Mesenchymal stem cell (in vitro differentiated cells and primary cell): ENCODE data around the gene FARS2.

Experiments used
- DNase-seq: peaks from one replicate; pipeline ENCODE4 v3.0.0-alpha.2; 2013
- H2AFZ ChIP-seq: one replicate; pipeline ENCODE4 v1.6.1; 2013; ENCODE audit warnings: low read depth, mild to moderate bottlenecking, control low read depth, inconsistent platforms, low read length, moderate library complexity
- H2AK5ac ChIP-seq: 2 replicates; pipeline ENCODE4 v1.6.1; 2013; ENCODE audit warnings: low read length, moderate library complexity, mild to moderate bottlenecking, inconsistent platforms; ENCODE audit not compliant: severe bottlenecking
- H2BK120ac ChIP-seq: one replicate; pipeline ENCODE4 v1.6.1; 2013; ENCODE audit warnings: low read depth, mild to moderate bottlenecking, inconsistent platforms, low read length, moderate library complexity
- H2BK12ac ChIP-seq, 2 experiments: one replicate each; pipeline ENCODE4 v1.6.1; 2013; ENCODE audit warnings: inconsistent platforms in 2 of 2, low read length in 2 of 2, mild to moderate bottlenecking in 2 of 2, moderate library complexity in 2 of 2, control low read depth in 1 of 2
- H2BK15ac ChIP-seq: one replicate; pipeline ENCODE4 v1.6.1; 2013; ENCODE audit warnings: mild to moderate bottlenecking, low read depth, inconsistent platforms; ENCODE audit not compliant: poor library complexity, severe bottlenecking
- H2BK5ac ChIP-seq: 2 replicates; pipeline ENCODE4 v1.6.1; 2013; ENCODE audit warnings: low read depth, mild to moderate bottlenecking, low read length, control low read depth, inconsistent platforms; ENCODE audit not compliant: poor library complexity, severe bottlenecking
- H3K14ac ChIP-seq, 2 experiments: one replicate each; pipeline ENCODE4 v1.6.1; 2013; ENCODE audit warnings: inconsistent platforms in 2 of 2, low read length in 2 of 2, control low read depth in 1 of 2, mild to moderate bottlenecking in 1 of 2, moderate library complexity in 1 of 2
- H3K18ac ChIP-seq, 2 experiments: one replicate each; pipeline ENCODE4 v1.6.1; 2013; ENCODE audit warnings: inconsistent platforms in 2 of 2, low read length in 2 of 2, control low read depth in 1 of 2, low read depth in 1 of 2, mild to moderate bottlenecking in 1 of 2
- H3K23ac ChIP-seq, 2 experiments: one replicate each; pipeline ENCODE4 v1.6.1; 2013; ENCODE audit warnings: inconsistent platforms in 2 of 2, low read length in 2 of 2, mild to moderate bottlenecking in 2 of 2, moderate library complexity in 2 of 2, control low read depth in 1 of 2
- H3K27ac ChIP-seq: 2 replicates; pipeline ENCODE4 v1.5.1; 2013; ENCODE audit warnings: mild to moderate bottlenecking, moderate library complexity, low read length, control low read depth, inconsistent platforms; ENCODE audit not compliant: poor library complexity, severe bottlenecking
- H3K27me3 ChIP-seq, 2 experiments: 2 replicates each; pipeline versions ENCODE4 v1.6.1 to v1.7.0; 2013; ENCODE audit warnings: low read length in 2 of 2, mild to moderate bottlenecking in 2 of 2, moderate library complexity in 2 of 2, control low read depth in 1 of 2, inconsistent platforms in 1 of 2; ENCODE audit not compliant: control insufficient read depth in 1 of 2, insufficient read depth in 1 of 2
- H3K36me3 ChIP-seq, 2 experiments: 2 replicates each; pipeline versions ENCODE4 v1.6.1 to v1.7.0; 2013; ENCODE audit warnings: low read length in 2 of 2, control low read depth in 1 of 2, inconsistent platforms in 1 of 2, low read depth in 1 of 2, mild to moderate bottlenecking in 1 of 2; ENCODE audit not compliant: insufficient read depth in 2 of 2, control insufficient read depth in 1 of 2
- H3K4ac ChIP-seq, 2 experiments: one replicate each; pipeline ENCODE4 v1.6.1; 2013; ENCODE audit warnings: inconsistent platforms in 2 of 2, low read length in 2 of 2, mild to moderate bottlenecking in 2 of 2, moderate library complexity in 2 of 2, control low read depth in 1 of 2, low read depth in 1 of 2
- H3K4me1 ChIP-seq: 2 replicates; pipeline ENCODE4 v1.6.1; 2013; ENCODE audit warnings: low read depth, low read length, control low read depth; ENCODE audit not compliant: control insufficient read depth, insufficient read depth
- H3K4me2 ChIP-seq: 2 replicates; pipeline ENCODE4 v1.6.1; 2013; ENCODE audit warnings: low read length, mild to moderate bottlenecking, inconsistent platforms; ENCODE audit not compliant: poor library complexity, severe bottlenecking
- H3K4me3 ChIP-seq, 2 experiments: 2 replicates each; pipeline versions ENCODE4 v1.5.1 to v1.7.0; 2013; ENCODE audit warnings: low read length in 2 of 2, mild to moderate bottlenecking in 2 of 2, control low read depth in 1 of 2, low read depth in 1 of 2; ENCODE audit not compliant: insufficient read depth in 1 of 2
- H3K79me1 ChIP-seq: replicated peaks from 2 replicates; pipeline ENCODE4 v1.6.1; 2013; ENCODE audit warnings: mild to moderate bottlenecking, control low read depth, low read length, inconsistent platforms; ENCODE audit not compliant: poor library complexity, severe bottlenecking
- H3K9ac ChIP-seq: 2 replicates; pipeline ENCODE4 v1.7.0; 2013; ENCODE audit warnings: mild to moderate bottlenecking, low read length, moderate library complexity
- H3K9me3 ChIP-seq: 2 replicates; pipeline ENCODE4 v1.7.0; 2013; ENCODE audit warnings: mild to moderate bottlenecking, low read length; ENCODE audit not compliant: control insufficient read depth
- H4K8ac ChIP-seq: one replicate; pipeline ENCODE4 v1.6.1; 2013; ENCODE audit warnings: inconsistent platforms, mild to moderate bottlenecking, low read length, moderate library complexity
- H4K91ac ChIP-seq: one replicate; pipeline ENCODE4 v1.6.1; 2013; ENCODE audit warnings: mild to moderate bottlenecking, low read length, inconsistent platforms
- WGBS: methylation state at CpG from one replicate; pipeline ENCODE4 v1.1.7; 2013; ENCODE audit warnings: mixed read lengths; 5-methylcytosine and 5-hydroxymethylcytosine counted together

FARS2 gene

GRCh38 chr6:5278047-5278446, 16.7 kb downstream of the FARS2 start:
- Histone ChIP-seq H2AFZ (no peak overlapping the region), H2BK120ac (no peak overlapping the region), H3K4ac (no peak overlapping the region), H4K8ac (no peak overlapping the region), H2BK5ac (no peak overlapping the region), H3K23ac (no peak overlapping the region), H3K18ac (no peak overlapping the region), H3K79me1 (peaks cover 22% of the 10 kb centered on the region), H3K14ac (no peak overlapping the region), H2BK12ac (no peak overlapping the region), H3K9ac (no peak overlapping the region), H4K91ac (no peak overlapping the region), H3K9me3 (no peaks in the 10 kb centered on the region), H2AK5ac (no peak overlapping the region), H2BK15ac (no peak overlapping the region), H3K27ac (no peak overlapping the region), H3K4me1 (no peaks in the 10 kb centered on the region), H3K36me3 (no peaks in the 10 kb centered on the region), H3K4me3 (no peak overlapping the region), H3K27me3 (no peaks in the 10 kb centered on the region), H3K4me2 (no peak overlapping the region)
- WGBS, result 89% methylated on average over 5 of the region's 5 CpGs
- no peak for DNase-seq

- Histone ChIP-seq H2BK12ac (no peak overlapping the region), H3K36me3 (no peaks in the 10 kb centered on the region), H3K23ac (no peak overlapping the region), H3K27ac (no peak overlapping the region), H2BK15ac (no peak overlapping the region), H2AFZ (no peak overlapping the region), H3K4me2 (no peak overlapping the region), H3K79me1 (peaks cover 22% of the 10 kb centered on the region), H3K4me3 (no peak overlapping the region), H3K14ac (no peak overlapping the region), H3K9ac (no peak overlapping the region), H3K9me3 (no peaks in the 10 kb centered on the region), H3K27me3 (no peaks in the 10 kb centered on the region), H2BK5ac (no peak overlapping the region), H4K91ac (no peak overlapping the region), H3K4ac (no peak overlapping the region), H2AK5ac (no peak overlapping the region), H3K18ac (no peak overlapping the region), H3K4me1 (no peaks in the 10 kb centered on the region), H2BK120ac (no peak overlapping the region), H4K8ac (no peak overlapping the region)
- WGBS, result 98% methylated on average over 2 of the region's 3 CpGs
- DNase-seq, result no peak
These were observed 17.3 kb downstream of the FARS2 start for GRCh38 chr6:5278565-5279120.

- H3K36me3 ChIP-seq, result no peaks in the 10 kb centered on the region
These were observed 18.6 kb downstream of the FARS2 start for GRCh38 chr6:5279891-5280338.

GRCh38 chr6:5280920-5281319, 19.6 kb downstream of the FARS2 start:
- Histone ChIP-seq H3K18ac (no peak overlapping the region), H3K36me3 (no peaks in the 10 kb centered on the region), H2AK5ac (no peak overlapping the region), H4K91ac (no peak overlapping the region), H2BK15ac (no peak overlapping the region), H3K27ac (no peak overlapping the region), H3K4me3 (no peak overlapping the region), H2BK5ac (no peak overlapping the region), H3K79me1 (peaks cover 22% of the 10 kb centered on the region), H3K9ac (no peak overlapping the region), H2AFZ (no peak overlapping the region), H3K4ac (no peak overlapping the region), H3K27me3 (no peaks in the 10 kb centered on the region), H3K4me2 (no peak overlapping the region), H3K4me1 (no peaks in the 10 kb centered on the region), H2BK12ac (no peak overlapping the region), H2BK120ac (no peak overlapping the region), H3K9me3 (no peaks in the 10 kb centered on the region), H3K23ac (no peak overlapping the region), H3K14ac (no peak overlapping the region), H4K8ac (no peak overlapping the region)
- no peak for DNase-seq
- 97% methylated on average over 2 of the region's 2 CpGs for WGBS

More at GRCh38 chr6:5279891-5280338, 18.6 kb downstream of the FARS2 start:
- Histone ChIP-seq H2BK120ac (no peak overlapping the region), H3K27ac (no peak overlapping the region), H3K4me3 (no peak overlapping the region), H4K8ac (no peak overlapping the region), H2AFZ (no peak overlapping the region), H3K14ac (no peak overlapping the region), H2BK12ac (no peak overlapping the region), H3K18ac (no peak overlapping the region), H3K9me3 (no peaks in the 10 kb centered on the region), H2AK5ac (no peak overlapping the region), H3K4ac (no peak overlapping the region), H3K27me3 (no peaks in the 10 kb centered on the region), H4K91ac (no peak overlapping the region), H2BK15ac (no peak overlapping the region), H3K9ac (no peak overlapping the region), H3K23ac (no peak overlapping the region), H3K4me1 (no peaks in the 10 kb centered on the region), H2BK5ac (no peak overlapping the region), H3K79me1 (peaks cover 18% of the 10 kb centered on the region), H3K4me2 (no peak overlapping the region)
- 100% methylated on average over 2 of the region's 2 CpGs for WGBS
- DNase-seq, result no peak
